GM21360 (cell line): ENCODE results near the gene RNF217.
"Not testable (repeated sequence)": the region's sequence is repeated elsewhere in the genome, so short reads cannot be mapped to it uniquely, and the experiment has no call there.

Experiments used
- ATAC-seq: cut with Tn5 transposase; IDR thresholded peaks from one replicate; pipeline ENCODE4 v1.9.1; 2021; ENCODE audit warnings: mild to moderate bottlenecking, moderate library complexity; ENCODE audit not compliant: unreplicated experiment

Gene RNF217

DNA sequence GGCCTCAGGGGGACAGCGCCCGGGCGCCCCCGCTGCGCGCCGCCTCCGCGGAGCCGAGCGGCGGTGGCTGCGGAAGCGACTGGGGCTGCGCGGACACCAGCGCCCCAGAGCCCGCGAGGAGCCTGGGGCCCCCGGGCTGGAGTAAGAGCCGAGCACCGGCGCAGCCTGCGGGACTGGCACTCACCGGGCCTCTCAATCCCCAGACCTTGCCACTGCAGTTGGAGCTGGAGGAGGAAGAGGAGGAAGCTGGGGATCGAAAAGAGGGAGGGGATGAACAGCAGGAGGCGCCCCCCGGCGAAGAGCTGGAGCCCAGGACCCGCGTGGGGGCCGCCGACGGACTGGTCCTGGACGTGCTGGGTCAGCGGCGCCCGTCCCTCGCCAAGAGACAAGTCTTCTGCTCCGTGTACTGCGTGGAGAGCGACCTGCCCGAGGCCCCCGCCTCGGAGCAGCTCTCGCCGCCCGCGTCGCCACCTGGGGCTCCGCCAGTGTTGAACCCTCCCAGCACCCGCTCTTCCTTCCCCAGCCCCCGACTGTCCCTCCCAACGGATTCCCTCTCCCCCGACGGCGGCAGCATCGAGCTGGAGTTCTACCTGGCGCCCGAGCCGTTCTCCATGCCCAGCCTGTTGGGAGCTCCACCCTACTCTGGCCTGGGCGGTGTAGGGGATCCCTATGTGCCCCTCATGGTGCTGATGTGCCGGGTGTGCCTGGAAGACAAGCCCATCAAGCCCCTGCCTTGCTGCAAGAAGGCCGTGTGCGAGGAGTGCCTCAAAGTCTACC lies 590 bp downstream of the RNF217 start:
- ATAC-seq, result no peak

DNA sequence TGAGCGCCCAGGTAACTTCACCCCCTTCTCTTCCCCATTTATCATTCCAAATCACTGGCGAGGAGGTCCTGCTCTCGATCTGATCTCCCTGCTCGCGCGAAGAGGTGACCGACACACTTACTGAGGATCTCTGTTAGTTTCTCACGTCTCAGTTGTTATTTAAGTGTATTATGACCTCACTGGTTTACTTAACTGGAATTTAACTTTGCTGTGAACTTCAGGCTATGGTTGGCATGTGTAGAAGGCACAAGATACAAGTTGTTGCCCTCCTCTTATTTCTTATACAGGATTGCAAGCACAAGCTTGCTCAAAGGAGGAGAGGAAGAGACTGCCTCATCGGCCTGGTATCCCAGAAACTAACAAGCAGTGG lies 1.2 kb downstream of the RNF217 start:
- ATAC-seq, result no peak

DNA sequence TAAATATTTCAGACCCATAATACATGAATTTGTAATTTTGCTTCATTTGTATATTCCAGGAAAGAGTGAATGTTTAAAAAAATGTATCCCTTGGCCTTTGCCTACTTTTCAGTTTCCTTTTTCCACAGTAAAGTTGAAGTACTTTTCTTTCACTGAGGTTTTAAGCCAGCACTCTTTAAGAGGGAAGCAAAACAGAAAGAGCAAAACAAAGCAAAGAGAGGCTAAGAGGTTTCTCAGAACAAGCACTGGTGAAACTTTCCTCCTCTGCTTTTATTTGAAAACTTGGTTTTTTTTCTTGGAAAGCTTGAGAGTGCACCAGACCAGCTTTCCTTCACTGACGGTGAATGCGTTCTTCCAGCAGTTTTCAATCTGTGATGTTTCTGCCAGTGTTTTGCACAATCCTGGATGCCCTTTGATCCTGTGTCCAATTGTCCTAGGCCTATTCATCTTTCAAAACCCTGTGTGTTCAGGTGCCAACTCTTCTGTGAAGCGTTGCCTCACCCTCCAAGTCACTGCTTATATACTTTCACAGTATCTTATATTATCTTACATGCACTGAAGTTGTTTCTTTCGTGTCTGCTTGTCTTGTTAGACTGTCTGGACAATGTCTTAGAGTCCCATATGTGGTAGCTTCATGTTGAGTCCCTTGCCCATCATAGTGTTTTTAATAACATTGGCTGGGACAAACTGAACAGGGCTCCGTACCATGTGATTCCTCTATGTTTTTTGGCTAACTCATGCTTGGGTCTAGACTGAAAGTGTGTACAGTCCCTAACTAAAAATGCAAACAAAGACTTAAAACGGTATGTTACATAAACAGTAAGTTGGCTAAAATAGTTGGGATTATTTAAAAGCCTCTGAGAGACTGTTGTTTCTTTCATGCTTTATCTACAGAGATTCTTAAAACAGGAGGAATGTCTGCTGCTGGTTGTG lies 1.9 kb downstream of the RNF217 start:
- no peak for ATAC-seq

DNA sequence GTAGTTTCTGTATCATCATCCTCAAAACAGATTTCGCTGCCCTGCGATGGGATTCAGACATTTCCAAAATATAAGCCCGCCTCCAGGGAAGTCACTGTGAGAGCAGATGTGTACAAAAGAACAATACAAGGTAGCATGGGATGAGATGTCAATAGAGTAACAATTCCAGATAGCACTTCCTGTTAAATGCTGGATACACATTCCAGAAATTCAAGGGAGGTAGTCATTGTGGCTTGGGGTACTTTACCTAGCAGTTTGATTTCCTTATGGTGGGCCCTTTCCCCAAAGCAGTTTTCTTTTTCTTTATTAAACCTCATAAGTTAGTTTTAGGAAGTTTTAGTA lies 2.5 kb downstream of the RNF217 start:
- no peak for ATAC-seq

DNA sequence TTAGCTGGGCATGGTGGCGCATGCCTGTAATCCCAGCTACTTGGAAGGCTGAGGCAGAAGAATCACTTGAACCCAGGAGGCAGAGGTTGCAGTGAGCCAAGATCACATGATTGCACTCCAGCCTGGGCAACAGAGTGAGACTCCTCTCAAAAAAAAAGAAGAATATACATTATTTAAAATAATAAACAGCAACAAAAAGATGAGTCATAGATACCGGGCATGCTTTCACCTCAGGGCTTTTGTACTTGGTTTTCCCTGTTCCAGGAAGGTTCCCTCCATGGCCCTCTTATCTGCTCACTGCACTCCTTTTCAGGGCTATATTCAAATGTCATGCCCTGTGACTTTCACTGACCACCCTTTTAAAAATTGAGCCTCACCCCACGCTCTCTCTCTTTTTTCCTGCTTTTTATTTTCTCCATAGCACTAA lies 3.2 kb downstream of the RNF217 start:
- ATAC-seq, result not testable (repeated sequence)

DNA sequence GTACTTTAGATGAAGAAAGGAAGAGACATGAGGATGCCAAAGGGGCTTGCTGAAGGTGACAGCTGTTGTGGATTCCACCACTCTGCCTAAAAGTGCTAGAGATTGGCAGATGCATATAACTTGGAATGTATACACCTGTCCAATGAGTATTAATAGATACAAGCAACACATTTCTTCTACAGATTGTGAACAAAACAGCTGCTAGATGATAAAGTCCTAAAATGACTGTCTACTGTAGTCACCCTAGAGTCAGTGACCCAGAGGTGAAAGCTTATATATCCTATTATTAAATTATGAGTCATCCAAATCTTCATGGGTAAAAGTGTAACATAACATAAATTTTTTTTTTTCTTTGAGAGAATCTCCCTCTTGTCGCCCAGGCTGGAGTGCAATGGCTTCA lies 5.2 kb downstream of the RNF217 start:
- ATAC-seq, result no peak

DNA sequence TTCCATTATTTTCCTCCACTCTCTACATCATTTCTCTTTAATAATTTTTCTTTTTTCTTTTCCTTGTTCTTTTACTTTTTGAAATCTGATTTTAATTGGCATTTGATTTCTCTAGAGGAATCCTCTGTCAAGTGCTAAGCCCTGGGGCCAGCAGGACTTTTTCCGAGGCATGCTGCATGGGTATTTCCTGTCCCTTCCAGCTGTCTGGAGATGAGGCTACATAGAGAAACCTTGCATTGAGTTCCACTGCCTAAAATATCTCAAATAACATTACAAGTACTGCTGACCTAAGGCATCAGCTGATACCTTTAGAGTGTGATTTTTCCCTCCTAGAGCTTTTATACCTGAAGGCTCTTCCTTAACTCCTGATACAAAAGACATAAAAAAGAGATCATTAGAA lies 6.2 kb downstream of the RNF217 start:
- no peak for ATAC-seq

DNA sequence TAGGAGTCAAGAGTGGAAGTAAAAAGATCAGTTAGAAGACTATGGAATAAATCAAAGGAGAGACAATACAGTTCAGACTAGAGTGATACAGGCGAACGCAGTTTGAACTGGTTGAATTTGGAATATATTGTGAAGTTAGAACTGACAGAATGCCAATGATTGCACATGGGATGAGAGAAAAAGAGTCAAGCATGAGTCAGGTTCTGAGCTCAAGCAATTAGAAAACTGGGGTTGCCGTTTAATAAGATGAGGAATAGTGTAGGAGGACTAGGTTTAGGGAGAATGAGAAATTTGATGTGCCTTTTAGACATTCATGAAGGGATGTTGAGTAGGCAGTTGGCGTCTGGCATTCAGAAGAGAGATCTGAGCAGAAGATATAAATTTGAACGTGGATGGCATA lies 8.0 kb downstream of the RNF217 start:
- ATAC-seq, result no peak

DNA sequence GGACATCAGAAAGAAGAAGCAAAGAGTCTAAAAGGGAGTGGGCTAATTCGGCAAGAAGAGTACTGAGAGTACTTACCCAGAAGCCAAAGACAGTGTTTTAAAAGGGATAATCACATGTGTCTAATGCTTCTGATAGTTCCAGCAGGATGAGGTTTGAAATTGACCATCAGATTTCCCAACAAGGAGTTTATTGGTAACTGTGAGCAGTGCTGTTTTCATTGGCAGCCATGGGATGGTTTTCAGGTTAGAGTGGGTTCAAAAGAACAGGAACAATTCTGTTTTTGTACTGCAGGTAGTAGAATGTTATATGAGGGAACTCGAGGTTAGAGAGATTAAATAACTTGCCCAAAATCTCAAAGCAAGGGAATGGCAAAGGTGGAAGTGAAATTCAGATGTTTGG lies 8.5 kb downstream of the RNF217 start:
- ATAC-seq, result no peak

DNA sequence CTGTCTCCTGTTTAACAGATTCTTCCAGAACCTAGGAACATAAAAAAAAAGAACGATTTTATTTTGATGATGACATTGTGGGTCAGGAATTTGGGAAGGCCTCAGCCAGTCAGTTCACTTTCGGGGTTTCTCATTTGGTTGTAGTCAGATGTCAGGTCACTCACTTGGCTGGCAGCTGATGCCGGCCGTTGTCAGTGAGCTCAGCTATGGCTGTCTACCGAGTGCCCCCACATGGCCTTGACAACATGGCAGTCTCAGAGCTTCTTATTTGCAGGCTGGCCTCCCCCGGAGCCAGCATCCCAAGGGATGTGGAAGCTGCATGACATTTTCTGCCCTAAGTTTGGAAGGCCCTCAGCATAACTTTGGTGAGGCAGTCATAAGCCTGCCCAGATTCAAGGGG lies 11.5 kb downstream of the RNF217 start:
- ATAC-seq, result no peak

DNA sequence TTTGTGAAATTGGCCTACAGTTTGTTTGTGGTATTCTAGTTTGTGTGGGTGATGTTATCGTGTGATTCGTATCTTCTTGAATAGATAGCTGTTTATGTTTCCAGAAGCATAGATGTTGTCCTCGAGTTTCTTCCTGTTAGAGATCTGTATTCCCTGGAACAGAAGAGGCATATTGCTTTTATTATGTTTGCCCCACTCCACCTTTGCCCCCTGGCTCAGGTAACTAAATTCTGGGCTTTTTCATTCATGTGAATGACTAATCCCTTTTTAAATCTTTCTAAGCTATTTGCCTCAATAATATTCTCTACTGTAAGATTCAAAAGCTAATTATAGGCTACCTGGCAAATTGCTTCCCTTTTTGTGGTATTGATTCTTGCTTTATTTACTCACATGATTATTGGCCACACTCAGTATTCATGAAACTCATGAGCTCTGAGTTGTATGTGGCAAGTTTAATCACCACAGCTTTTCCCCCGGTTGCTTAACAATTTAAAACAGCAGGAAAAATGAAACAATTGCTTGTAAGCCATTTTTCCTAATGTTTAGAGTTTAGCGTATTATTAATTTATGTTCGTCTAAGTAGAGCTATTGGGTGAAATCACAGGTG lies 12.6 kb downstream of the RNF217 start:
- no peak for ATAC-seq

DNA sequence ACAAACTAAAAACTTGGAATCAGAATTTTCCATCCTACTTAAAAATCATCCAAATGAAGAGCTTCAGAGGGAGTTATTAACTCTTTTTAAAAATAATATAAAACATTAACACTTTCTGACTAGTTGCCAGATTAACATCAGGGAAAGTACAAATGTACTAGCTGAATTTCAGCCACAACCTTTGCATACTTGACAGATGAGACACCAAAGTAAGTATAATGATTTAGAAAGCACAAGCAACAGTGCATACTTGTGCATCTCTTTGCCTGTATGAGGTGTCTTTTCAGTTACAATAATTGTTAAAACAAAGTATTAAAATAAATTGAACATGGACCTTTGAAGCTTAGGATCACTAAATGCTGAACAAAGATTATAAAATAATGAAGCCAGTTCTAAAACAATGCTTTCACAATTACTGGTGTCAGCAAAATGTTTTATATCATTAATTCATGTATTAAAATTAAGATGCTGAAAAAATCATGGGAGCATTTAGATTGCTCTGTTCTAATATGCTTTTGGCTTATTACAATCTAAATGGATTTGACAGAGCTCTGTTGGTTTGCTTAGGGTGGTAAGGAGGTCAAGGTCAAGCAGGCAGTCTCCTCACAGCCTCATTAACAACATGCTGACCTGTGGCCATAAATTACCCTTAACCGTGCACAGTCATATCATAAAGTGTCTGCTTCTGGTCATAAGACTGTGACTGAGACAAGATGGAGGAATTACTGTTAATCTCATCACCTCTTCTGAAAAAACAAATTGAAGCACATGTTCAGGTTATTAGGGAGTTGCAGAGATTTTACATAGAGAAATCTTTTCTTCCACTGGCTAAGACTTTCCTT lies 15.1 kb downstream of the RNF217 start:
- ATAC-seq, result no peak

DNA sequence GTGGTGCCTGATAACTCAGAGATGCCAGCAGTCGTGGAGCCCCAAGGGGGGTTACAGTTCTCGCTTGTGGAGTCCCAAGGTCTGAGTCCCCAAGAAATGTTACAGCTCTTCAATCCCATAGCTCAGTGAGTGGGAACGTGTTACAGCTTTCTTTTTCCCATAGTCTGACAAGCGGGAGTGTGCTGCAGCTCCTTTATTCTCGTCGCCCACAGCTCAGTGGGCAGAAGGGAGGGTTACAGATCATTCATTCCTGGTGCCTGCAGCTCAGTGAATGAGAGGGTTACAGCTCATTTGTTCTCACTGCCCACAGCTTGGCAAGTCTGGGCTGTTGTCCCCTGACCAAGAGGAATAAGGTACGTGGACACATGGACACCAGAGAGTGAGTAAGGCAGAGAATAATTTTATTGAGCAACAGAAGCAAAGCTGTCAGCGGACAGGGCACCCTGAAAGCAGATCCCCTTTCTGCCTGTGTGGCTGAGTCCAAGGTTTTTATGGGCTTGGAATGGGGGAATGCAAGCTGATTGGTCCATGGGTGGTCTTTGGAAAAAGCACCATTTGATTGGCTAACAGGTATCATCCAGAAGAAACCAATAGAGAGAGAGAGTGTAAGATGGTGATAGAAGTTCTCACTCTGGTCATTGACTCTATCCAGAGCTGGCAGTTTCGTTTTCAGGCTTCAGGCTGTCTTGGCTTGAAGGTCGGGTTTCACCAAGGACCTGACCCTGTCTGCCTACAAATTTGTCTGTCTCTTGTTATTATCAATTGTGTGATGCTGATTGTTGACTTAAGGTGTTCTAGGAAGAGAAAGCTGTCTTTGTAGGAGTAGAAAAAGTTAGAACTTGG lies 16.4 kb downstream of the RNF217 start:
- ATAC-seq, result no peak

DNA sequence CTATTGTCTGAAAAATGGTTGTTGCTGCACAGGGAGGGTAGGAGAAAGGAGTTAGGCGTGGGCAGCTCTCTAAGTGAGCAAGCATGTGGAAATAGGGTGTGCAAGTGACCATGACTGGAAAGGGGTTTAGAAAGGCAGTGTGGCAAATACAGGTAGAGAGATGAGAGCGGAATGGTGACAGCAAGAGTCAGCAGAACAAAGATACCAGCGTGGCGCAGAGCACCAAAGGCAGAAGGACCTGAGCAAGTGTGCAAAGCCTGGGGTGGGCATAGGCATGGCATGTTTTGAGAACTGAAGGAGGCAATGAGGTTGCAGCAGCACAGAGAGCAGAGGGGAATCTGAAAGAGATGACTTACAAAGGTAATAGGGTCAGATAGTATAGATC lies 17.0 kb downstream of the RNF217 start:
- ATAC-seq, result no peak

DNA sequence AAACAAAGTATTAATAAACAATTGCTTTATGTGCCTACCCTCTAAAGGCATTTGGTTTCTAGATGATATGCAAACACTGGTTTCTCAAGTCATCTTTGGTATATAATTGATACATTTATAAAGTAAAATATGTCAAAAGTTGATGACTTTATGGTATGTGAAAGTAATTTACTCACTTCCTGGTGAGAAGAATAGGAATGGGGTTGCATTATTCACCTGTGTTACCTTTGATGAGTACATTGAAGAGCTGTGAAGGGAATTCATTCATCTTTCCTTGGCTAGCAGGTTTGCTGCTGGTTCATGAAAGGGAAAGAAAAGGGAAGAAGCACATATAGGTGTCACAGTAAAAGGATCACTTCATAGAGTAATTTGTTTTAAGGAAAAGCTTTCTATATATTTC lies 20.4 kb downstream of the RNF217 start:
- ATAC-seq, result no peak

DNA sequence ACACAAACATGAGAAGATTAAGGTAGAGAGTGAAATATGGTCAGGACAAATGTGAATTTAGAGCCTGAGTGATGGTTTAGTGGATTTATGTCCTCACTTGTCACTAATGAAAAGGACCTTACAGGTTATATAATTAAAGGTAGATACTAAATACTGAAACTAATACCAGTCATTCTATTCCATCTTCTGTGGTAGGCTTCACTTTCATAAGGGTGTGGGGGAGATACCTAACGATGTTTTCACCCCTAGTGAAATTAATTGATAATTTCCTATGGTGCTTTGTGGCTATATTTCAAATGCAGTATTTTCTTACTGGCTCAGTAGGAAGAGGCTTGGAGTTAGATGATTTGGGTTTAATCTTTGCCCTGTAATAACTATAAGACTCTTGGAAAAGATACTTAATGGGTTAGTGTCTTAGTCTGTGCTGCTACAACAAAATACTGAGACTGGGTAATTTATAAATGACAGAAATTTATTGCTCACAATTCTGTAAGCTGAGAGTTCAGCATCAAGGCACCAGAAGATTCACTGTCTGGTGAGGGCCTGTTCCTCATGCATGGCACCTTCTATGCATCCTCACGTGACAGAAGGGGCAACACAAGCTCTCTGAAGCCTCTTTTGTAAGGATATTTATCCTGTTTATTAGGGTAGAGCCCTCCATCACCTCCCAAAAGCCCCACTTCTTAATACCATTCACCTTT lies 21.3 kb downstream of the RNF217 start:
- no peak for ATAC-seq

DNA sequence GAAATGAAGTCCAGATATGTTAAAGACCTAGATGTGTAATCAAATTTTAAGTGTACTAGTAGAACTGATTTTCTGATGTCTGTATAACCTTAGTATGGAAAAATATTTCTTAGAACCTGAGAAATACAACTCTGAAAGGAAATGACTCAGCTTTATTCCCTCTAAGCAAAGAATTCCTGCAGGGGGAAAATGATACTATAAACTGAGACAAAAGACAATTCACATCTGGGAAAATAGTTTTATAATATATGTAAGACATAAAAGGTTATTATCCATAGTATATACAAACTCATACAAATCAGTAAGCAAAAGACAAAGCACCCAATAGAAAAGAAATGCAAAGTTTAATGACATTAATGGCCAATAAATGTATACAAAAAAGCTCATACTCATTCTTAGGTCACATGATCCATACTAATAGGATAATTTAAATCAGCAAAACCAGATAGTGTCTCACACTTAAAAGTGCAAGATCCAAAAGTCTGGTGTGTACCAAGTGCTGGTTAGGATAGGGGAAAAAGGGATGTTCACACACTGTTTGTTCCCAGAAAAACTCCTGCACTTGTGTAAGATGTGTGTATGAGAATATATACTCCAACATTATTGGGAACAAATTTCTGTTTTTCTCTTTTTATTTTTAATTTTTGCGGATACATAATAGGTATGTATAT lies 22.6 kb downstream of the RNF217 start:
- ATAC-seq, result no peak

DNA sequence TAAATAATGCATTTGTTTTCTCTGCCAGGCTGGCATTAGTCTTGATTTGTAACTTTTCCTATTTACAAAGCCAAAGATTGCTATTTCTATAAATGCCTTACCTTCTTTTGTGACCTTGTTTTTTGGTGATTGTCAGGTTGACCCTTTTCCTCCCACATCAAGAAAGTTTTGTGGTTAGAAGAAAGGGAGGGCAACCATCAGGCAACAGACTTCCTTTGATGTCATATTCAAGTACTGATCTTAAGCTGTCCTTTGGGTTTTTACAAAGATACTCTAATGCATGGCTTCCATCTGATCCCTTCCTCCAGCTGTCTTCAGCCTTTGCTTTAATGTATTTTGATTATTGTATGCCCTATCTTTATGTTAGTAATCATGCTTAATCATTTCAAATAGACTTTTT lies 23.9 kb downstream of the RNF217 start:
- no peak for ATAC-seq

DNA sequence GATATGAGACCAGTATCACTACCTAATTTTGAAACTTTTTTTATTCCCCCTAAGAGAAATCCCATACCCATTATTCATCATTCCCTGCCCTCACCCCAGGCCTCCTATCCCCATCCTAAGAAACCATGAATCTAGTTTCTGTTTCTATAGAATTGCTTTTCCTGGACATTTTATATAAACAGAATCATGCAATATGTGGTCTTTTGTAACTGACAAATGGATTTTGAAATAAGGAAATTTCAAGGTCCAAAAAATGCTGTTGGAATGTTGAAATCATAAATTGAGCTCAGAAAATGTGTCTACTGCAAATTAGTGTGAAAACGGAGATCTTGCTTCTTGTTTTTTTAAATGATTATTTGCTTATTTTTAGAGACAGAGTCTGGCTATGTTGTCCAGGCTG lies 25.1 kb downstream of the RNF217 start:
- no peak for ATAC-seq
